OCI-M2 (cell line): ENCODE measurements around the gene ELP5.

ENCODE experiments used
- DNase-seq: peaks from one replicate; lab custom pipeline; 2025; ENCODE audit not compliant: unreplicated experiment; lab: John Stamatoyannopoulos, UW

ELP5 gene

GRCh38 chr17:7218758-7219157, 33.3 kb upstream of the ELP5 start:
- no peak for DNase-seq

- no peak for DNase-seq
Measured at GRCh38 chr17:7219229-7219811, 32.7 kb upstream of the ELP5 start.

DNA sequence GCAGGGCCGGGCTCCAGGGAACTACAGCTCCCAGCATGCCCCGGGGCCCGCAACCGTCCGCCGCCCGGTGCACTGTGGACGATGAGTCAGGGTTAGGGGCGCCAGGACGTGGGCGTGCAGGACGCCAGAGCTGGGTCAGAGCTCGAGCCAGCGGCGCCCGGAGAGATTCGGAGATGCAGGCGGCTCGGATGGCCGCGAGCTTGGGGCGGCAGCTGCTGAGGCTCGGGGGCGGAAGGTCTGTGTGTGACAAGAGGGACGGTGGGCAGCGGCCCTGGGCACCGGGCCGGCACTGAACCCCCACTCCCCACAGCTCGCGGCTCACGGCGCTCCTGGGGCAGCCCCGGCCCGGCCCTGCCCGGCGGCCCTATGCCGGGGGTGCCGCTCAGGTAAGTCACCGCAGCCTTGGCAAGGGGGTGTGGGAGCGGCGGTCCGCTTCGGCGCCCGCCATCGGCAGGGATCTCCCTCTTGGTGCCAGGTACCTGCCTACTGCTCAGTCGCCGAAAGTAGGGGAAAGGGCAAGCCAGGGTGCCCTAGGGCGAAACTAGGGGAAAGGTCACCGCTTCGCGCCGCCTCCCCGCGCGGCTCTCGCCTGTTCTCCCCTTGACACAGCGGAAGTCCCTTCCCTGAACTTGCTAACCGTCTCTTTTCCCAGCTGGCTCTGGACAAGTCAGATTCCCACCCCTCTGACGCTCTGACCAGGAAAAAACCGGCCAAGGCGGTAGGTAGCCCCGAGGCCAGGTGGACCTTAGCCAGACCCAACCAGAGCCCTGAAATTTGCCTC, 32.0 kb upstream of the ELP5 start, which contains the start of the genes ACADVL and DLG4:
ACADVL (plus strand) TSS at position 127 of the 781 bp plus-strand sequence; CDS start at position 174, 47 bp downstream.
DLG4 (minus strand) TSS at position 25 of the 781 bp plus-strand sequence.
- DNase-seq, result no peak

- no peak for DNase-seq
Measured at GRCh38 chr17:7220593-7221277, 31.3 kb upstream of the ELP5 start.

DNA sequence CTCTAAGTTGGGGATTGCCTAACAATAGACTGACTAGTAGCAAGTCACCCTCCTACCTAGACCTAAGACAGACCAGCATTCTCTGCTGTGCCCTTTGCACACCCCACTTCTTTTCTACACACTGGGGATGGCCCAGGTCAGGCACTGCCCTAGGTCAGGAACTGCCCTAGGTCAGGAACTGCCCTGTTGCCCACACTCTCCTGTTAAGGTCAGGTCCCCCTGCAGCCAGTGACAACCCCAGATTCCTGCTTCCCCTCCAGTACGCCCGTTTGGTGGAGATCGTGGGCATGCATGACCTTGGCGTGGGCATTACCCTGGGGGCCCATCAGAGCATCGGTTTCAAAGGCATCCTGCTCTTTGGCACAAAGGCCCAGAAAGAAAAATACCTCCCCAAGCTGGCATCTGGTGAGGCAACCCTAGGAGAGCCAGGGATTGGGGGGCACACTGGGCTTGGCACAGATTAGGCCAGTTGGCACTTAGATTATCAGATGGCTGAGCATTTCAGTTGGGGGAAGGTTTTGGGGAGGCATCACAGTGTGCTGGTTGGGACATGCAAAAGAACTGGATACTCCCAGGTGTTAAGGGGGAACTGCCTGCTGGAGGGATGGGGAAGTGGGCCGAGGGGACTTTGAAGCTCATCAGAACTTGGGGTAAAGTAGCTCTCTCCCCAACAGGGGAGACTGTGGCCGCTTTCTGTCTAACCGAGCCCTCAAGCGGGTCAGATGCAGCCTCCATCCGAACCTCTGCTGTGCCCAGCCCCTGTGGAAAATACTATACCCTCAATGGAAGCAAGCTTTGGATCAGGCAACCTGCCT, 30.5 kb upstream of the ELP5 start:
- DNase-seq, result no peak

DNA sequence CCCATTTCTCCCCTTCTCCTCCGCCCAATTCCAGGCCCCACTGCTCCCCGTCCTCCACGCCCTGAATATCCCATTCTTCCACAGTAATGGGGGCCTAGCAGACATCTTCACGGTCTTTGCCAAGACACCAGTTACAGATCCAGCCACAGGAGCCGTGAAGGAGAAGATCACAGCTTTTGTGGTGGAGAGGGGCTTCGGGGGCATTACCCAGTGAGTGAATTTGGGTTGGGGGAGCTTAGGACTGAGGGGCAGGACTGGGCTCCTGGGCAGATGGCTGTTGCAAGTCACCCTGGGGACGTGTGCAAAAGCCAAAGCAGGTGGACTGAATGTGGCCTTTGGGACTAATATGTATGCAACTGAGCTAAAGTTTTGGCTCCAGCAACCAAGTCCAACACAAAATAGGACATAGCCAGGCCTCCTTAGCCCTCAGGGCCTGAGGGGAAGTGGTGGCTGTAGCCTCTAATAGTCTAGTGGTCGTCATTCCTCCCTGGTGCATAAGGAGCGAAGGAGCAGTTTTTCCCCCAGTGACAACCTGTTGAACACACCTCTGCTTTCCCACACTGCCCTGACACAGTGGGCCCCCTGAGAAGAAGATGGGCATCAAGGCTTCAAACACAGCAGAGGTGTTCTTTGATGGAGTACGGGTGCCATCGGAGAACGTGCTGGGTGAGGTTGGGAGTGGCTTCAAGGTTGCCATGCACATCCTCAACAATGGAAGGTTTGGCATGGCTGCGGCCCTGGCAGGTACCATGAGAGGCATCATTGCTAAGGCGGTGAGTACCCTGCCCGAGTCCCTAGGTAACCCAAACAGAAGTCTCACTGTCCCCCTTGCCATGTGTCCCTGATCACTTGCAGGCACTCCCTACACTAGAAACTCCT, 29.7 kb upstream of the ELP5 start:
- DNase-seq, result no peak

GRCh38 chr17:7222972-7223292, 29.1 kb upstream of the ELP5 start:
- no peak for DNase-seq

DNA sequence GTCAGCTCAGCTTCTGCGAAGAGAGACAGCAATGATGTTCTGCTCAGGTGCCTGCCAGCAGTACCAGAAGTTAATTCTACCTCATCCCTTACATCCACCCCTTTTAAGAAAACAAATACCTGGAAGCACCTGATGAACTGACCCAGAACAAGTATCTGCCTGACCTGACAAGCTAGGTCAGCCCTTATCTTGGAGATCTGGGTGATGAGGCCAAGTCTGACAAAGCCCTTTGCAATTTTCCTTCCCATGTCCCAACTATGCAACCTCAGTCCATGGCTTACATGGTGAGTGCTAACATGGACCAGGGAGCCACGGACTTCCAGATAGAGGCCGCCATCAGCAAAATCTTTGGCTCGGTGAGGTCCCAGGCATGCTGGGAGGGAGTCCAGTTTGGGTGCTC, 28.6 kb upstream of the ELP5 start:
- no peak for DNase-seq

GRCh38 chr17:7224110-7224509, 27.9 kb upstream of the ELP5 start:
- DNase-seq, result no peak

DNA sequence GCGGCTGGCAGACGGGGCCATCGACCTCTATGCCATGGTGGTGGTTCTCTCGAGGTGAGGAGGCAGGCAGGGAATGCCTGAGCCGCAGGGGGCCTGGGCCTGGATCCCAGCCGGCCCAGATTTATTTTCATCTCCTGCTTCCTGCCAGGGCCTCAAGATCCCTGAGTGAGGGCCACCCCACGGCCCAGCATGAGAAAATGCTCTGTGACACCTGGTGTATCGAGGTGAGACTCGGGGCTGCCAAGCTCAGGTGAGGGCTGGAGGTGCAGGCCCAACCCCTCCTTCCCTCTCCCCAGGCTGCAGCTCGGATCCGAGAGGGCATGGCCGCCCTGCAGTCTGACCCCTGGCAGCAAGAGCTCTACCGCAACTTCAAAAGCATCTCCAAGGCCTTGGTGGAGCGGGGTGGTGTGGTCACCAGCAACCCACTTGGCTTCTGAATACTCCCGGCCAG, 27.3 kb upstream of the ELP5 start:
- no peak for DNase-seq

DNA sequence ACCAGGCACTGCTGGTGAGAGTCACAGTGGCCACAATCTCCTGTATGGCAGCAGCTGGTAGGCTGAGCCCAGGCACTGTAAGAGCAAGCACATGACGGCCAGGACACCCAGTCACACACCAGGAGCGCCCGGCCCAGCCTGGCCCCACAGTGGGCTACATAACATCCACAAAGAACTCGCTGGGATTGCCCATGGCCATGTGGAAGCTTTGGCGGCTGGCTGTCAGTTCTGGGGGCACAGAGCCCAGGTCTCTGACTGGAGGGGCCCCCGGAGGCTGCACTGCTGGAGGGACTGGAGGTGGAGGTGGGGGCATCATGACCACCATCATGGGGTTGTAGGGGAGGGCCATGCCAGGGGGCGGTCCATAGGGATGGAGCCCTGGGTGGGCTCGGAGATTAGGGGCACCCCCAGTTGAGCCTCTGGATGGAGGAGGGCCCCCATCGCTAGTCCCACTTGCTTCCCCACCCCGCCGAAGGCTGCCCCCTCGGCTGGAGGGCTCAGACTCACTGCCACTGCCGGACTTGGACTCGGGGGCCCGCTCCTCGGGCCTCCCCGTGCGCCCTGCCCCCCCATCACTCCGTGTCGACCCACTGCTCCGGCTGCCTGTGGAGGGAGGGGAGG, 26.2 kb upstream of the ELP5 start:
- DNase-seq, result no peak

DNA sequence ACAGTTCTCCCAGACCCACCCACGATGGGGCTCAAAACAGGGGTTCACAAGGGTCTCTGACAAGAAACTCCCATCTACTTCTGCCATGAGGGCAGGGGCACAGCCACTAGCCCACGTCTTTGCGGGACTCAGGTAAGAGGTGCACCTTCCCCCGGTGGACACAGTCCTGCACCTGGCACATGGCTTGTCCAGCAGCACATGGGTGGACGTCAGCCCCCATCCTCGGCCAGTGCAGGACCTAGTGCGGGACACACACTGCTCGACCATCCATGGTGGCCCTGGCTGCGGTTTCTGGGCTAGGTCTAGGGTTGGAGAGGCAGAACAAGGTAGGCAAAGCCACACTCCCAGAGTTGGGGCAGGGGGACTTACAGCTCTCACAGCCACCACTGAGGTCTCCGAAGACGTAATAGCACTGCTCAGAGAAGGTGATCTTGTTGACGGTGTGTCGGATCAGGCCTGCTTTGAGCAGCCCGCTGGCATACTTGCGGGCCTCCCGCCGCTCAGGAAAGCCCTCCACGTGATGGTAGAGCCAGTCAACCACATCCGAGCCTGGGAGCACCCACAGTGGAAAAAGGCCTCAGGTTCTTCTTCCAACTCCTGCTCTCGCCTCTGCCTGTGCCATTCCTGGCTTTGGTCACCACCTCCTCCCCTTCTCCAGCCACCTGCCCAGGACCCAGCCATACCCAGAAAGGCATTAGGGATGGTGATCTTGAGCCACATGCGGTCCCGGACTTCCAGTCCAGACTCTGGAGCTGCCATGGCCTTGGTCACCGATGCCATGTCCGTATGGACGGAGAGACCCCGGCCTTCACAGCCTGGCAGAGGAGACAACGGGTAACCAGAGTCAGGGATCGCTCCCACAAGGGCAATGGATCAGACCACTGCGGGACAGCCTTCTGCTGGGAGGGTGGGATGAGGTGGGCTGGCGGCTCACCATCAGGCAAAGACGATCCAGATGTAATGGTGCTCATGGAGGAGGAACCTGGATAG, 25.0 kb upstream of the ELP5 start:
- no peak for DNase-seq

GRCh38 chr17:7228920-7229319, 23.1 kb upstream of the ELP5 start:
- DNase-seq, result no peak

DNA sequence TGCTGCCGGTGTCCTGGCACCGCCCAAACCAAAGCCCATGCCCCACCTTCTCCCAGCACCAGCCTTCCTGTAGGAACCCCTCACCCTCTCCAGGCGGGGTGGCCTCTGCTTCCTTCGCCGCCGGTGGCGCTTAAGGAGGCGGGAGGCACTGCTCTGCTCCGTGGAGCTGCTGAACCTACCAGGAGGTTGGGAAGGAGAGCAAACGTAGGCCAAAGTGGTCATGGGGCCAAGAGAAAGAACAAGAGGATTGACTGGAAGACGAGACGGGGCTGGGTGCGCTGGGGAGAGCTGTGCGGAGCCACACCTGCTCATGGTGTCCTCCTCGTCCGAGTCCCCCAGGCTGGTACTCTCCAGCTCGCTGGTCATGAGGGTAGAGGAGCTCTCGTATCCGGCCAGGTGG, 22.5 kb upstream of the ELP5 start:
- no peak for DNase-seq

GRCh38 chr17:7232114-7232513, 19.9 kb upstream of the ELP5 start:
- no peak for DNase-seq

DNA sequence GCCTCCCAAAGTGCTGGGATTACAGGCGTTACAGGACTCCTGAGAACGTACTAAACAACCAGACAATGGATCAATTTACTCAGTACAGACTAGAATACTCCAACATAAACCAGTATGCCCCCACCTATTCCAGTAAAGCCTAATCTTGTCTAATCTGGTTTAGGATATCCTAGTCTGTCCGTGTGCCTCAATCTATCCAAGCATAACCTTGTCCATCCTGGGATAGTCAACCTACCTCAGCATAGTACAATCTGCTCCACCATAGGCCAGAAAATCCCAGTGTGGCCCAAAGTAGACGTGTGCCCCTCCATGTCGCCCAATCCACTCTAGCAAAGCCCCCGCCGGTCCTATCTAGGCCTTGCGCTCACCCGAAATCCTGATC, 18.3 kb upstream of the ELP5 start:
- DNase-seq, result no peak

DNA sequence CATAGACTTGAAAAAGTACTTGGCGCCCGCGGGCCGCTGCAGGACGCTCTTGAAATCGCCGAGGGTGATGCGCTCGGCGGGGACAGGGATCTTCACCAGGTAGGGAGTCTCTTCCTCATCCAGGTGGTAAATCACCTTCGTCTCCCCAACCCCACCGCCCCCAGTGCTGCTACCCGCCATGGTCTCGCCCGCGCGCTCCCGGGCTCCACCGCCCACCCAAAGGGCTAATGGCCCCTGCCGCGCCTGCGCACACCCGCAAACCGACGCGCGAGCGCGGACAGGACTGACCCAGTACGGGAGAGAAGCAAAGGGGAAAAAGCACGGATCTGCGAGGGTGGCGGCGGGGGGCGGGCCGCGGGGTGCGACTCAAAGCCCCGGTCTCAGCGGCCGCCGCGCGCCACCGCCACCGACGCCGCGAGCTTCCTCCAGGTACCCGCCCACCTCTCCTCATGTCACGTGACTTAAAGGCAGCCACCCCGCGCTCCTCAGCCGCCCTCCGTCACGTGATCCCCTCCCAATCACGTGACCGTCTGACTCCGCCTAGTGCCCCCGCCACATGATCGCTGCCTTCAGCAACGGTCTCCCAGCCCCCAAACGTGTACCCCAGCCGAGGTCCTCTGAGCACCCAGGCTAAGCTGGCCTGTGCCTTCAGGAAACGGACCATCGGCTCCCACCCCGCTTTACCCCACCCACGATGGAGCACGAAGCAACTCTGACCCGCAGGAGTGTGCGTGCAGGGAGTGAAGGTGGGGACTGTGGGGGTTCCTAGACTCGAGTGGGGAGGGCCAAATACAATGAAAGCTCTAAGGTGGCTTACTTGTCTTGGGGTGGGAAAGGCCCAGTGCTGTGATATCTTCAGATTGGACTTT, 17.7 kb upstream of the ELP5 start, which contains the start of gene DVL2:
DVL2 (minus strand) TSS at position 435 of the 869 bp plus-strand sequence; CDS start at position 180, 255 bp downstream.
- DNase-seq, result no peak
